Measurements from ENCODE around the gene AHCYL2.
"Not testable (repeated sequence)": the region's sequence is repeated elsewhere in the genome, so short reads cannot be mapped to it uniquely, and the experiment has no call there.

AHCYL2 gene

GRCh38 chr7:129240119-129240820 is 15.4 kb downstream of the AHCYL2 start:
- DNase-seq (ENCODE audit: insufficient read length, low spot score) (no peak), FAIRE-seq (no peak)

GRCh38 chr7:129244220-129244619 is 19.4 kb downstream of the AHCYL2 start:
- DNase-seq (ENCODE audit: insufficient read length, low spot score), result no peak
- no peak for FAIRE-seq

DNA sequence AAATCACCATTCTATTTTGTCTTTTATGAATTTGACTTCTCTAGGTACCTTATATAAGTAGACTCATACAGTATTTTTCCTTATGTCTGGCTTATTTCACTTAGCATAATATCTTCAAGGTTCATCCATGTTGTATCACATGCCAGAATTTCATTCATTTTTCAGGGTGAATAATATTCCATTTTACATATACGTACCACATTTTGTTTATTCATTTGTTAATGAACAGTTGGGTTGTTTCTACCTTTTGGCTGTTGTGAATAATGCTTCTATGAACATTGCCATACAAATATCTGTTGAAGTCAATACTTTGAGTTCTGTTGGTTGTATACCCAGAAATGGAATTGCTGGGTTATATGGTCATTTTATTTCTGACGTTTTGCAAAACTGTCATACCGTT is 20.7 kb downstream of the AHCYL2 start:
- FAIRE-seq, result no peak

GRCh38 chr7:129247087-129247486 is 22.3 kb downstream of the AHCYL2 start:
- no peak for DNase-seq (ENCODE audit: insufficient read length, low spot score)
- FAIRE-seq, result no peak

More for the DNA sequence above, 20.7 kb downstream of the AHCYL2 start:
- DNase-seq (ENCODE audit: insufficient read length, low spot score), result no peak

DNA sequence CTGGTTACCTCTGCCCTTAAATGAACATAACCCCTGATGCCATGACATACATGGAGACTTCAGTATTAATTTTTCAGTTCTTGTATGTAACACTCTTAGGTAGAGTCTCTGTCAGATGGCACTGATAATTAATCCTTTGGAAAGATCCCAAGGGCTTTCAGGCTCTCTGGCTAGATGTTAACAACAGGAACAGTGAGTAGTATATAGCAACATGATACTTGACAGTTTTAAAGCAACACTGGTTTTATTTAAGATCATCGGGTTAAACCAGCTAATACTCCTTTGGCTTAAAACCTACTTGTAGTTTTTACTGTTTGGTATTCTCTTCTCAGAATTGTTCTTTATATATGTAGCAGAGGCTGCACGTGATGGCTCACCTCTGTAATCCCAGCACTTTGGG is 27.3 kb downstream of the AHCYL2 start:
- DNase-seq (ENCODE audit: insufficient read length, low spot score), result no peak
- no peak for FAIRE-seq

DNA sequence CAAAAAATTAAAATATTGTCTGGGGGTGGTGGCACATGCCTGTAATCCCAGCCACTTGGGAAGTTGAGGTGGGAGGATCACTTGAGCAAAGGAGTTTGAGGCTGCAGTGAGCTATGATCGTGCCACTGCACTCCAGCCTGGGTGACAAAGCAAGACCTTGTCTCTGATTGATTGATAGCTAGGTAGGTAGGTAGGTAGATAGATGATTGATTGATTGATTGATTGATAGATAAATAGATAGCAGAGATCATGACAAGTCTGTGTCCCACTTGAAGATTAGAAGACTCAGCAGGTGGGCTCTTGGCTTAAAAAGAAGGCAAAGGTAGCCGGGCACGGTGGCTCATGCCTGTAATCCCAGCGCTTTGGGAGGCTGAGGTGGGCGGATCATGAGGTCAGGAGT is 27.8 kb downstream of the AHCYL2 start:
- not testable (repeated sequence) for DNase-seq (ENCODE audit: insufficient read length, low spot score); FAIRE-seq

DNA sequence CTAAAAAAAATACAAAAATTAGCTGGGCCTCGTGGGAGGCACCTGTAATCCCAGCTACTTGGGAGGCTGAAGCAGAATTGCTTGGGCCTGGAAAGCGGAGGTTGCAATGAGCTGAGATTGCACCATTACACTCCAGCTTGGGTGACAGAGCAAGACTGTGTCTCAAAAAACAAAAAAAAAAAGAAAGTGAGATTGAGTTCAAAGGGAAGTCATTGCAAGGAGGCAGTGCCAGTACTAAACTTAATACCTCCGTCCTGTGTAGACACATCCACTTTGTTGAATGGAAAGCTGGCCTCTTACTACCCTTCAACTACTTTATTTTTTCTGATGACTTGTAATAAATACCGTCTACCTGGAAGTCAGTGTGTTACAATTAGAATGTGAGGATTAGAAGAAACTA is 31.0 kb downstream of the AHCYL2 start:
- FAIRE-seq (no peak), DNase-seq (ENCODE audit: insufficient read length, low spot score) (no peak)

DNA sequence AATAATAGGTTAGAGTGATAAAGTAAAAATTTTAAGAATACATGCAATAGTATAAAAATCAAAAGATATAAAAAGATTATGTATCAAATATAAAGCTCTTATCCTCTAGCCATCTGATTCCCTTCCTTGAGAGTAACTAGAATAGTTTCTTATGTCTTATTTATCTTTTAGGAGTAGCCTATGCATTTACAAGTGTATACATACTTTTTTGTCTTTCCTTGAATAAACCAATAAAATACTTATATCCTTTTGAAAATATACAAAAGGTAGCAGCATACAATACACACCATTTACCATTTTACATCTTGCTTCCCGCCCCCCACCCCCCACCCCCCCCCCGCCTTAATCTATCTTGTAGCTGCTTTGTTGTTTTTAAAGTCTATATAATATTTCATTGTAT is 31.4 kb downstream of the AHCYL2 start:
- FAIRE-seq (no peak), DNase-seq (ENCODE audit: insufficient read length, low spot score) (no peak)

DNA sequence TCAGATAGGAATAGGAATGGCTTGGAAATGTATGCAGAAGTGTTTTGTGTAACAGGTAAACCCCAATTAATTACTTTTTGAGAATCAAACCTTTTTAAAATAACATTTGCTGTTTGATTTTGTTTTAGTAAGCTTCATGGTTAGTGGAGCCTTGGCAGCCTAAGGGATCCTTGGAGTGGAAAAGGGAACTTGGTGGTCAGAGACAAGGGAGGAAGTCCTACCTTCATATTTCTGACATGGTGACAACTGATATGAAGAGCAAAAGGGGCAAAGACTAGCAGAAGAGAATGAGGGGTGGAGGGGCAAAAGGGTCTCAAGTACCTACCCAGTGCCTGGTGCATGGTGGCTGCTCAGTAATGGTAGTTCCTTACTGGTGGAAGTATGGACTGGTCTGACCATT is 32.3 kb downstream of the AHCYL2 start:
- DNase-seq (ENCODE audit: insufficient read length, low spot score) (no peak), FAIRE-seq (no peak)

GRCh38 chr7:129258649-129259389 is 34.0 kb downstream of the AHCYL2 start:
- no peak for FAIRE-seq
- DNase-seq (ENCODE audit: insufficient read length, low spot score), result no peak

DNA sequence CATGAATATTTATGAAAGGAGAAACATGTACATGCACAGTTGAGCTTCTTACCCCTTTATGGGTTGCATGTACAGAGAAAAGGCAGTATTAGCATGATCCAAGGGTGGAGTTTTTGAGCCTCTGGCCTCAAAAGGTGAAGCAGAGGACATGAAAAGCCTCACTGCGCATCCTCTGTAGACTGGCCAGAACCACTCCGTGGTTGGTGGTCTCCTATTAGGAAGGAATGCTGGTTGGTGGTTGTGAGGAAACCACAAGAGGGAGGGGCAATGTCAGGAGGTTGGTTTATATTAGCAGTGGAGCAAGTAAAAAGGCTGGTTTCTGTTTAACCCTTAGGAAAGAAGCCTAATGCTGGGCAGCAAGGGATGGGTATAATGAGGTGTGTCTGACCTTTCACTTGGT is 37.5 kb downstream of the AHCYL2 start:
- no peak for DNase-seq (ENCODE audit: insufficient read length, low spot score)
- no peak for FAIRE-seq

GRCh38 chr7:129263168-129263567 is 38.3 kb downstream of the AHCYL2 start:
- DNase-seq (ENCODE audit: insufficient read length, low spot score) (no peak), FAIRE-seq (no peak)

DNA sequence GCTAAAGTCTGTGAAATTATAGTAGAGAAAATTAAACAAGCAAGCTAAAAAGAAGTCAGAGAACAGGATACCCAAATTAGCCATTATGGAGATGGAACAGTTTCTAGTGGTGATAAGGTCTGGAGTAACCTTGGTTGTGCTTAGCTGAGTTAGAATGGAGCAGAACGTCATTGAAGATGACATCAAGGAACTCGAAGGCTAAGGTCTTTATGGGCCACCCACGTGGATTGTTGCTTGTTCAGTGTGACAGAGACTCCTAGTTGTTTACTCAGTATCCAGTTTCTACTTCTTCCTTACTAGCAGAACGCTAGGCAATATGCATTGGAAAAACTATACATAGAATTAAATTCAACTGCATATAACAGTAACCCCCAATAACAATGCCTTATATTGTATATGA is 39.7 kb downstream of the AHCYL2 start:
- DNase-seq (ENCODE audit: insufficient read length, low spot score) (no peak), FAIRE-seq (no peak)

DNA sequence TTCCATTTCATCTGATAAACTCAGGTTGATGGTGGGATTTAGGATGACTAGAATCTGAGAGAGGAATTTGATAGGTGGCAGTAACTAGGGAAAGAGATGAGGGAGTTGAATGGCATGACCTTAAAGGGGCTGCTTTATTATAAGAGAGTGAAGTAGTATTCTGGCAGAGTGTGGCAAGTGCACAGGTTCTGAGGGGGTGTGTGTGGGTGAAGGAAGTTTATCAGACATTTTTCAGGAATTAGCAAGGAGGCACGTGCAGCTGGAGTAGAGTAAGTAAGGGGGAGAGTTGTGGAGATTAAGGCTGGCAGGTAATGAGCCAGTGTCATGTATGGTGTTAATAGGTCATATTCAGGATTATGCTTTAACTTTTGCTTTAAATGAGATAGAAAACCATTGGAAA is 40.5 kb downstream of the AHCYL2 start:
- DNase-seq (ENCODE audit: insufficient read length, low spot score), result no peak
- FAIRE-seq, result no peak

DNA sequence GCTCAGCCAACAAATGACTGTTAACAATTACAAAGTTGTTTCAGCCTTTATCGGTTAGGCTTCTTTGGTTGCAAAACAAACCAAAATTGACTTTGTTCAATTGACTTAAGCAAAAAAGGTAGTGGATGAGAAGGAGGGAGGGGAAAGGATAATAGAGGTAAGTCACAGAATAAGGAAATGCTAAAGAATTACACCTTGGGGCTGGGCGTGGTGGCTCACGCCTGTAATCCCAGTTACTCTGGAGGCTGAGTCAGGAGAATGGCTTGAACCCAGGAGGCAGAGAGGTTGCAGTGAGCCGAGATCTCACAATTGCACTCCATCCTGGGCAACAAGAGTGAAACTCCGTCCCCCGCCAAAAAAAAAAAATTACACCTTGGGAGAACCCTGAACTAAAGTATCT is 41.4 kb downstream of the AHCYL2 start:
- FAIRE-seq (no peak), DNase-seq (ENCODE audit: insufficient read length, low spot score) (no peak)

- DNase-seq (ENCODE audit: insufficient read length, low spot score), result no peak
Measured at GRCh38 chr7:129270077-129270476, 45.2 kb downstream of the AHCYL2 start.

GRCh38 chr7:129271500-129272355 is 46.9 kb downstream of the AHCYL2 start:
- DNase-seq (ENCODE audit: insufficient read length, low spot score) (peak; percentile 52), FAIRE-seq (no peak)

More at GRCh38 chr7:129270077-129270476, 45.2 kb downstream of the AHCYL2 start:
- FAIRE-seq, result no peak

- DNase-seq (ENCODE audit: insufficient read length, low spot score) (no peak), FAIRE-seq (no peak)
Measured at GRCh38 chr7:129273936-129274335, 49.1 kb downstream of the AHCYL2 start.

DNA sequence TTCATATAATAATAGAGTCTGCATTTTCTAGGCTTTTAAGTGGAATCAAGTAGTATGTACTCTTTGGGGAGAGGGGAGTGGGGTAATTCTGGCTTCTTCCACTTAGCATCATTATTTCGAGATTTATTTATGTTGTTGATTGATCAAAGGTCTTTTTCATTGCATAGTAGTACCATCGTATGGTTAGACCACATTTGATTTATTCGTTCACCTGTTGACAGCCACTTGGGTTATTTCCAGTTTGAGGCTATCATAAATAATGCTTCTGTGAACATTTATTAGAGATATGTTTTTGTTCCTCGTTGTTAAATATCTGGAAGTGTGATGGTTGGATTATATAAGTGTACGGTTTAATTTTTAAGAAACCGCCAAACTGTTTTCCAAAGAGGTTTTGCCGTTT is 52.8 kb downstream of the AHCYL2 start:
- FAIRE-seq, result no peak
- DNase-seq (ENCODE audit: insufficient read length, low spot score), result no peak

DNA sequence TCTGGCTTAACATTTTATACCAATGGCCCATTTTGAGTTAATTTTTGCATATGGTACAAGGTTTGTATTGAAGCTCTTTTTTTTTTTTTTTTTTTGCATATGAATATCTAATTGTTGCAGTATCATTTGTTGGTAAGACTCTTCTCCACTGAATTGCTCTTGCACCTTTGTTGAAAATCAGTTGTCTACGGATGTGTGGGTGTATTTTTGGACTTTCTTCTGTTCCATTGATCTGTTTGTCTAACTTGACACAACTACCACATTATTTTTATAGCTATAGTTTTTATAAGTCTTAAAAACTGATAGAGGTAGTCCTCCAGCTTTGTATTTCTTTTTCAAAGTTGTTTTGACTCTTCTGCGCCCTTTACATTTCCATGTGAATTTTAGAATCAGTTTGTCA is 53.9 kb downstream of the AHCYL2 start:
- no peak for DNase-seq (ENCODE audit: insufficient read length, low spot score)
- no peak for FAIRE-seq

- FAIRE-seq (no peak), DNase-seq (ENCODE audit: insufficient read length, low spot score) (no peak)
Measured at GRCh38 chr7:129279757-129280156, 54.9 kb downstream of the AHCYL2 start.
